ENCODE data around the gene GRIN3B. TPM values are rescaled to one million over a fixed set of nuclear protein-coding genes. Genes with fewer than 3 reads are reported as not detected.

GRIN3B gene
- polyA plus RNA-seq, 2 of the 4 experiments (the other 2 are of a cell fraction): 0.67 to 1.5 TPM

- H3K9me3 ChIP-seq: no peaks in the 10 kb centered on the region
- 41% methylated on average over 13 of the region's 21 CpGs for WGBS (ENCODE audit: missing lambda C conversion rate)
- no peak overlapping the region for H3K4me3 ChIP-seq
- H3K27ac ChIP-seq: peak overlapping the region in 1 of 2 experiments; percentile 71; a peak in 3 of 6 replicates
- ATAC-seq: no peak
- POLR2A ChIA-PET: no interaction called here
- CTCF ChIA-PET: interaction anchor here (0.6 kb wide), 1 partner anchor 43 kb away, joined by 3 read pairs; no protein-coding TSS in a partner anchor
- FAIRE-seq: no peak
- H3K4me2 ChIP-seq: peak overlapping the region; percentile 41
- H3K4me1 ChIP-seq: peaks cover 26% of the 10 kb centered on the region
- TF ChIP-seq ZNF302 (CRISPR knock-in tag; IDR thresholded peaks at IDR 0.05): no peak
- TF ChIP-seq FOSL2 (IDR thresholded peaks at IDR 0.05): no peak
- TF ChIP-seq FOSL2 (CRISPR knock-in tag; IDR thresholded peaks at IDR 0.05): no peak
- no peak for TF ChIP-seq EP300 (IDR thresholded peaks at IDR 0.05)
- TF ChIP-seq REST (IDR thresholded peaks at IDR 0.05): no peak
- TF ChIP-seq NR3C1 (IDR thresholded peaks at IDR 0.05): no peak
- TF ChIP-seq ZFP36 (IDR thresholded peaks at IDR 0.05; ENCODE audit: borderline replicate concordance, partially characterized antibody): no peak
- no peak for TF ChIP-seq ELK1 (IDR thresholded peaks at IDR 0.05; ENCODE audit: low read depth, low read length)
- no peak for TF ChIP-seq BHLHE40 (IDR thresholded peaks at IDR 0.05; ENCODE audit: low read depth, low read length)
- TF ChIP-seq MYC (IDR thresholded peaks at IDR 0.05; ENCODE audit: borderline replicate concordance, low read length): no peak
- TF ChIP-seq CTCF (IDR thresholded peaks at IDR 0.05): no peak
- no peak for TF ChIP-seq RCOR1 (IDR thresholded peaks at IDR 0.05; ENCODE audit: low read depth, low read length)
- TF ChIP-seq SREBF2 (IDR thresholded peaks at IDR 0.05): no peak
- no peak for DNase-seq (ENCODE audit: low read depth in 1 of 2, low spot score in 1 of 2)
These were observed 47.4 kb upstream of the GRIN3B start for GRCh38 chr19:952680-953444.

- no peak for FAIRE-seq
- H3K4me2 ChIP-seq: no peak overlapping the region
- ChIA-PET CTCF (no interaction called here), POLR2A (no interaction called here)
- no peak for DNase-seq (ENCODE audit: low read depth in 1 of 2, low spot score in 1 of 2)
- no peak for ATAC-seq
- H3K27ac ChIP-seq: peak overlapping the region in 1 of 2 experiments; percentile 71; a peak in 3 of 6 replicates
- H3K9me3 ChIP-seq: no peaks in the 10 kb centered on the region
- H3K4me1 ChIP-seq: peaks cover 30% of the 10 kb centered on the region
- WGBS (ENCODE audit: missing lambda C conversion rate): 88% methylated on average over 16 of the region's 33 CpGs
- H3K4me3 ChIP-seq: no peak overlapping the region
- TF ChIP-seq RARB (CRISPR knock-in tag; IDR thresholded peaks at IDR 0.05) (no peak), NPAS2 (CRISPR knock-in tag; IDR thresholded peaks at IDR 0.05; ENCODE audit: borderline replicate concordance) (no peak), FOSL2 (IDR thresholded peaks at IDR 0.05) (no peak), FOSL2 (CRISPR knock-in tag; IDR thresholded peaks at IDR 0.05) (no peak), EHF (CRISPR knock-in tag; IDR thresholded peaks at IDR 0.05) (no peak), KDM5A (IDR thresholded peaks at IDR 0.05) (no peak), MYC (IDR thresholded peaks at IDR 0.05; ENCODE audit: borderline replicate concordance, low read length) (no peak), ESRRA (IDR thresholded peaks at IDR 0.05; ENCODE audit: borderline replicate concordance, low read length) (no peak), ZSCAN20 (CRISPR knock-in tag; IDR thresholded peaks at IDR 0.05) (no peak), HEYL (CRISPR knock-in tag; IDR thresholded peaks at IDR 0.05) (no peak), POLR2AphosphoS2 (conservative IDR thresholded peaks at IDR 0.05; ENCODE audit: low read length) (no peak), HOXA7 (CRISPR knock-in tag; IDR thresholded peaks at IDR 0.05) (no peak), JUN (IDR thresholded peaks at IDR 0.05) (no peak), PHF8 (IDR thresholded peaks at IDR 0.05; ENCODE audit: borderline replicate concordance, low read depth) (no peak), HES2 (IDR thresholded peaks at IDR 0.05) (no peak), HOXB13 (CRISPR knock-in tag; IDR thresholded peaks at IDR 0.05; ENCODE audit: low read depth) (no peak), RNF2 (IDR thresholded peaks at IDR 0.05; ENCODE audit: borderline replicate concordance, low read depth) (no peak), ATOH8 (CRISPR knock-in tag; IDR thresholded peaks at IDR 0.05; ENCODE audit: low read depth) (no peak)
These were observed 46.6 kb upstream of the GRIN3B start for GRCh38 chr19:953445-954271.

Data from A549 (cell line).